22Rv1 (cell line): ENCODE results near the gene PER2.

Source experiments
- ZFX ChIP-seq: fragments of 450-650 bp; IDR thresholded peaks from 2 replicates; pipeline ENCODE4 v1.6.1; 2017; ENCODE audit warnings: antibody characterized with exemption, borderline replicate concordance
- TF ChIP-seq, protein P1 (sequence below): fragments of 450-650 bp; IDR thresholded peaks from 2 replicates; pipeline ENCODE4 v1.5.1; 2017; ENCODE audit warnings: mild to moderate bottlenecking

DNA sequence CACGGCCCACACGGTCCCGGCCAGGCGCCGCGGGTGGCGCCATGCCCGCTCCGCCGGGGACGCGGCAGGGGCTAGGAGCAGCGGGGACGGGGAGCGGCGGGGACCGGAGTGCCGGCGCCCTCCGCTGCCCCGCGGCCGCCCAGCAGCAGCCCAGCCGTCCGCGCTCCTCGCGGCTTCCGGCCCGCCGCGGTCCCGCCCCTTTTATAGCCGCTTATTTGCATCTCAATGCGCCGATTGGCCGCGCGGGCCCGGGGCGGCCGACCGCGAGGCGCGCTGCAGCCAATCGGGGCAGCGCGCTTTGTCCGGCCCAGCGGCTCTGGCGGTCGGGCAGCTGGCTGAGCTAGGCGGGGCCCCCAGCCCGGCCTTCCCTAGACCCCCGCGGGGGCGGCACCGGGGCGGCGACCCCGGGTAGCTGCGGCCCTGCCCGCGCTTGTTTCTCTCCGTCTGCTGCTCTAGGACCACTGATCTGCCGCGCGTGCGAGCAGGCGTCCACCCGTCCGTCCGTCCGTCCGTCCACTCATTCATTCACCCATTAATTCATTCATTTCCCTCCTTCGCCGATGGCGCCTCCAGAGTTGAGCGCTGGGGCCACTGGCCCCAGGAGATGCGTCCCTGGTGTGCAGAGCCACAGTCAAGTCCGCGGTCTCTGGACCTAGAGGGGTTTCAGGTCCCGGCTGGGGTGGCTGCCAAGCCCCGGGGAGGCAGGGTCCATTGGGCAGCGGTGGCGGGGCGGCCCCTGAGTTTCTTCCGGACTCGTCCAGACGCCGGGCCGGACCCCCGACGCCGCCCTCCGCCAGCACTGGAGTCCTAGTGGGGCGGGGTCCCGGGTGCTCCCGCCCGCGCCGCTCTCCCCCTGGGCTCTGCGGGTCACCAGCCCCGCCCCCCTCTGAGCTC is 48.3 kb downstream of the PER2 start, which contains the start of gene HES6:
- no peak for TF ChIP-seq ZFX
- TF ChIP-seq, protein P1, sequence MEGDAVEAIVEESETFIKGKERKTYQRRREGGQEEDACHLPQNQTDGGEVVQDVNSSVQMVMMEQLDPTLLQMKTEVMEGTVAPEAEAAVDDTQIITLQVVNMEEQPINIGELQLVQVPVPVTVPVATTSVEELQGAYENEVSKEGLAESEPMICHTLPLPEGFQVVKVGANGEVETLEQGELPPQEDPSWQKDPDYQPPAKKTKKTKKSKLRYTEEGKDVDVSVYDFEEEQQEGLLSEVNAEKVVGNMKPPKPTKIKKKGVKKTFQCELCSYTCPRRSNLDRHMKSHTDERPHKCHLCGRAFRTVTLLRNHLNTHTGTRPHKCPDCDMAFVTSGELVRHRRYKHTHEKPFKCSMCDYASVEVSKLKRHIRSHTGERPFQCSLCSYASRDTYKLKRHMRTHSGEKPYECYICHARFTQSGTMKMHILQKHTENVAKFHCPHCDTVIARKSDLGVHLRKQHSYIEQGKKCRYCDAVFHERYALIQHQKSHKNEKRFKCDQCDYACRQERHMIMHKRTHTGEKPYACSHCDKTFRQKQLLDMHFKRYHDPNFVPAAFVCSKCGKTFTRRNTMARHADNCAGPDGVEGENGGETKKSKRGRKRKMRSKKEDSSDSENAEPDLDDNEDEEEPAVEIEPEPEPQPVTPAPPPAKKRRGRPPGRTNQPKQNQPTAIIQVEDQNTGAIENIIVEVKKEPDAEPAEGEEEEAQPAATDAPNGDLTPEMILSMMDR = no peak
